ENCODE measurements around the gene PAH.
A peak's percentile ranks its signal among the peaks of the same experiment; 100 is the strongest.

Gene PAH

DNA sequence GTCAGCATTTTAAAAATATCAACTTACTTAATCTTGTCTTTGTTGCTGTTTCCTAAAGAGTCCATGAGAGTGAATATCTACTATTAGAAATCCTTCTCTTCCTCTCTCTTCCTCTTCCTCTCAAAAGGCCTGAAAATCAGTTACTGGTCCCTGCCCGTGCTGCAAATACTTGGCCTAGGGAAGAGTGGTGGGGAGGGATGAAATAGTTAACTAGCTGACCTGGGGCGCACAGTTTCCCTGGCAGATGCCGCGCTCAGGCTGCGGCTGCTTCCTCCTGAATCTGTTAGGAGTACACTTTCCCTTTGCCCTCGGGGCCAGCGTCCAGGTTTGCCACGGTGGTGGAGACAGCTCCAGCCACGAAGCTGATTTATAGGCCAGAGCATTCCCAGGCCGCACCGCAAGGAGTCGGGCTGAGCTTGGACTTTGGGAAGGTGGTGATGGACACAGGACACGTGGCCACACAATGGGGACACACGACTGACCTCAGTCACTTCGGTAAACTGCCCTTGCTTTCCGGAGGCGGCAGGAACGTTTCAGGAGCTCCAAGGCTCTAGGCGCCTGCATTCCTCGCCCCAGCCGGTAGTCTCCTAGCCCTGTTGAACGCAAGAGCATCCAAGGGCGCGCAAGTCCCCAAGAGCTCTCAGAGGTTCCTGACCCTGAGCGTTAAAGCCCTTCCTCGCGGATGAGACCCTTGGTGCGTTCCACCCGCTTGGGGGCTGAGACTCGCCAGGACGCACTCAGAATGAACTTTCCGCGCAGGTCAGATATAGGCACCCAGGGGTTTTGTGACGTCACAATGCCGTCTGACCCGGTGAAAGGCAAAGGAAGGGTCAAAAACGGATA, 33.3 kb upstream of the PAH start:
- DNase-seq (ENCODE audit: low spot score): peak; percentile 11

- DNase-seq (ENCODE audit: low spot score): peak; percentile 33
Observed at GRCh38 chr12:102948941-102949352, 31.9 kb upstream of the PAH start.

GRCh38 chr12:102946042-102946441, 29.0 kb upstream of the PAH start:
- no peak for DNase-seq (ENCODE audit: low spot score)

- DNase-seq (ENCODE audit: low spot score): no peak
Observed at GRCh38 chr12:102939670-102940222, 22.7 kb upstream of the PAH start.

DNA sequence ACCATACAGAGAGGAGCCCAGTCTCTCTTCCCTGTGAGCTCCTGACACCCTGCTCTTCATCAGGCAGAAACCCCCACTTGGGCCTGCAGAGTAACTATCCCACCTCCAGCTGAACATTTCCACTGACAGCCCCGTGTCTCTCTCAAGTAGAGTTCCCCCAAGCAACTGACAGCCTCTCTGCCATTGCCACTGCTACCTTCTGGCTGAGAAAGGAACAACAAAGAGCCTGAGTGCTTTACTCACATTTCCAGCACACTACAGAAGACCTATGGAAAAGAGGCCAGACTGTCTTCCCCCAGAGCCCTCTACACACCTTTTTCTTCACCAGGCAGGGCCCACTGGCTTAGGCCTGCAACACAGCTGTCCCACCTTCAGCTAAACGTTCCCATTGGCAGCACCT, 22.0 kb upstream of the PAH start:
- DNase-seq (ENCODE audit: low spot score): no peak

DNA sequence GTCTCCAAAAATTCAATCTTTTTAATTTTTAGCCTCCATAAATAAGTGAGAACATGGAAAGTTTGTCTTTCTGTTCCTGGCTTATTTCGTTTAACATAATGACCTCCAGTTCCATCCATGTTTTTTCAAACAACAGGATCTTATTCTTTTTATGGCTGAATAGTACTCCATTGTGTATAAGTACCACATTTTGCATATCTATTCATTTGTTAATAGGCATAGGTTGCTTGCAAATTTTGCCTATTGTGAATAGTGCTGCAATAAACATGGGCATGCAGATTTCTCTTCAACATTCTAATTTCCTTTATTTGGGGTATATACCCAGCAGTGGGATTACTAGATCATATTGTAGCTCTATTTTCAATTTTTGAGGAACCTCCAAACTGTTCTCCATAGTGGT, 16.1 kb upstream of the PAH start:
- DNase-seq (ENCODE audit: low spot score): no peak

DNA sequence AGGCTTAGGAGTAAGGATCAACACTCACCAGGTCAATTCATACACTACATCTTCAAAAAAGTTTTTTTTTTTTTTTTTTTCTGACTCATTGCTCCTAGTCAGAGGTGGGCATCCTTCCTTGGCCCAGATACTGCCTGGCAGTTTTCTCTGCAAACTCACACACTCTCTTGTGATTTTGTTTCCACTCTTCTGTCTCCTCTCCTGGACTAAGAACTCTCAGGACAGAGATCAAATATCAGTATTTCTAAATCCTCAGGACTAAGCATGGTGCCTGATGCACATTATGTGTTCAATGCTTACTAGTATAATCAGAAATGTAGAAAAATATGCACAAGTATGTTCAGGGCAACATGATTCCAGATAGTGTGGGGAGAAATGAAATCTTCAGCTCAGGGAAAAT, 10.2 kb upstream of the PAH start:
- DNase-seq (ENCODE audit: low spot score): no peak

GRCh38 chr12:102921240-102921639, 4.2 kb upstream of the PAH start:
- no peak for DNase-seq (ENCODE audit: low spot score)

GRCh38 chr12:102920271-102920670, 3.2 kb upstream of the PAH start:
- DNase-seq (ENCODE audit: low spot score): no peak

GRCh38 chr12:102918840-102919239, 1.8 kb upstream of the PAH start:
- DNase-seq (ENCODE audit: low spot score): no peak

DNA sequence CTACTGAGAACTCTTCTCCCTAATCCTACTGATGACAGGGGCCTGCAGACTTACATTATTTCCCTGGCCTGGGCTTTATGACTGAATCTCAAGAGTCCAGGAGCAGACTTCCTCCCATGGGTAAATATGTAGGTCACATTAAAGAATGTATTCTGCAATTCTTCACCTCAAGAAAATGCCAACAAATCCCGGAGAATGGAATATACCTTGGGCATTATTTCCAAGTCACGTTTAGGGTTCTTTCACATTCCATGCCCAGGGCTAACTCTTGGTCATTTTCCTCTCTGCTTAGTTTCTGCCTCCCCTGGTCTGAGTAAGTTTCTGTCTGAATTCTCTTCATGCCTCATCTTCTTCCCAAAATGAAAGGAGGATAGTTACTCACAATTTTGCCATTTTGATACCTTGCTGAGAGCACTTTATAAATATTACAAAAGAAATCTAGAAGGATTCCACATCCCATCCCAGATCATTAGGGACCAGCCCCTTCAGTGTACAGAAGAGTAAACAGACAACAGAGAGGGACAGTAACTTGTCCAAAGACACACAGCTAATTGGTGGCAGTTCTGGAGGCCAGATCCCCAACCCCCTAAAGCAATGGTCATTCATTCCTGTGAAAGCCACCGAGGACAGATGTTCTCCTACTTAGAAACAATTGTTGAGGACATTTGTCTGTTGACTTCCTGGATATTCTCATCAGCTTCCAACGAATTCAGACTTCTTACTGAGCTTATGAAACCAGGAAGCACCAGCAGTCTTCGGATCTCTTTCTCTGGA, 605 bp downstream of the PAH start:
- no peak for DNase-seq (ENCODE audit: low spot score)

- no peak for DNase-seq (ENCODE audit: low spot score)
Observed at GRCh38 chr12:102913453-102914226, 3.4 kb downstream of the PAH start.

GRCh38 chr12:102912258-102912657, 4.8 kb downstream of the PAH start:
- no peak for DNase-seq (ENCODE audit: low spot score)

DNA sequence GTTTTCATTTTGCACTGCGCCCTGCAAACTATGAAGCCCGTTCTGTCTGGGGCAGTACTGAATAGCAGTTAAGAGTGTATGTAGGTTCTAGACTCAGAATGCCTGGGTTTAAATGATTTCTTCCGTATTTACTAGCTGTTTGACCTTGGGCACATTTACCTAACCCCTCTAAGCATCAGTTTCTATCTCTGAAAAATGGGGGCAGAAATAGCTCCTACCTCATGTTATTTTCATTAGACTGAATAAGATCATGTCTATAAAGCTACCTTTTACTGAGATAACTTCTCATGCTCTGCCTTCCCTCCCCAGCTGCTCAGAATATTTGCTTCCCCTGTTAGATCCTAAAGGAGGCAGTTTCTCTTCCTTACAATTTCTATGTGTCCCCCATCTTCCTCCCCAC, 5.7 kb downstream of the PAH start:
- no peak for DNase-seq (ENCODE audit: low spot score)

GRCh38 chr12:102910792-102911191, 6.3 kb downstream of the PAH start:
- DNase-seq (ENCODE audit: low spot score): no peak

- no peak for DNase-seq (ENCODE audit: low spot score)
Observed at GRCh38 chr12:102910137-102910536, 6.9 kb downstream of the PAH start.

GRCh38 chr12:102907918-102908317, 9.1 kb downstream of the PAH start:
- DNase-seq (ENCODE audit: low spot score): no peak

GRCh38 chr12:102905229-102905628, 11.8 kb downstream of the PAH start:
- DNase-seq (ENCODE audit: low spot score): no peak

GRCh38 chr12:102903337-102904007, 13.6 kb downstream of the PAH start:
- DNase-seq (ENCODE audit: low spot score): no peak

- no peak for DNase-seq (ENCODE audit: low spot score)
Observed at GRCh38 chr12:102902093-102902492, 15.0 kb downstream of the PAH start.

GRCh38 chr12:102900389-102900788, 16.7 kb downstream of the PAH start:
- no peak for DNase-seq (ENCODE audit: low spot score)

DNA sequence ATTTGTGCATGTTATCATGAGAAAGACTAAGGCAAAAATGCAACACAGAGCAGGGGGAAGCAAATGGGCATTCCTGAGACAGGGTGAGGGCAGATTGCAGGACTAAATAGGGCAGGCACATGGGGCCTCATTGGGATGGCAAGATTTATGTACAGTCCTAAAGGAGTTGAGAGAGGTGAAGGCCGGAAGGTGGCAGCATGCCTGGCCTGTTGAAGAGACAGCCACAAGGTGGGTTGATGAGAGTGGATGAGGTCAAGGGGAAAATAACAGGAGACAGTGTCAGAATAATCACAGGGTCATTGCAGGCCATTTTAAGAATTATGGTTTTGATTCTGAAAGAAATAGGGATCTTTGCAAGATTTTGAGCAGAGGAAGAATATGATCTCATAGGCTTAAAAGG, 21.0 kb downstream of the PAH start:
- DNase-seq (ENCODE audit: low spot score): no peak
